ENCODE data around the gene CREB5. TPM values are rescaled to one million over a fixed set of nuclear protein-coding genes. Genes with fewer than 3 reads are reported as not detected.
"Not testable (repeated sequence)": the region's sequence is repeated elsewhere in the genome, so short reads cannot be mapped to it uniquely, and the experiment has no call there.

CREB5 gene
- total RNA-seq, 3 donors from 2014 or later = 17.3 to 19.7 (median 18.0) TPM

GRCh38 chr7:28784171-28784902, 372.0 kb downstream of the CREB5 start:
- Histone ChIP-seq H3K27me3 (no peaks in the 10 kb centered on the region), H3K27ac (no peak overlapping the region), H3K36me3 (no peaks in the 10 kb centered on the region), H3K4me3 (no peak overlapping the region), H3K4me1 (no peaks in the 10 kb centered on the region), H3K9me3 (no peaks in the 10 kb centered on the region)
- DNase-seq (ENCODE audit: low spot score in 2 of 2) = no peak
- TF ChIP-seq POLR2AphosphoS5 (IDR thresholded peaks at IDR 0.05) = no peak
- TF ChIP-seq, protein P1, sequence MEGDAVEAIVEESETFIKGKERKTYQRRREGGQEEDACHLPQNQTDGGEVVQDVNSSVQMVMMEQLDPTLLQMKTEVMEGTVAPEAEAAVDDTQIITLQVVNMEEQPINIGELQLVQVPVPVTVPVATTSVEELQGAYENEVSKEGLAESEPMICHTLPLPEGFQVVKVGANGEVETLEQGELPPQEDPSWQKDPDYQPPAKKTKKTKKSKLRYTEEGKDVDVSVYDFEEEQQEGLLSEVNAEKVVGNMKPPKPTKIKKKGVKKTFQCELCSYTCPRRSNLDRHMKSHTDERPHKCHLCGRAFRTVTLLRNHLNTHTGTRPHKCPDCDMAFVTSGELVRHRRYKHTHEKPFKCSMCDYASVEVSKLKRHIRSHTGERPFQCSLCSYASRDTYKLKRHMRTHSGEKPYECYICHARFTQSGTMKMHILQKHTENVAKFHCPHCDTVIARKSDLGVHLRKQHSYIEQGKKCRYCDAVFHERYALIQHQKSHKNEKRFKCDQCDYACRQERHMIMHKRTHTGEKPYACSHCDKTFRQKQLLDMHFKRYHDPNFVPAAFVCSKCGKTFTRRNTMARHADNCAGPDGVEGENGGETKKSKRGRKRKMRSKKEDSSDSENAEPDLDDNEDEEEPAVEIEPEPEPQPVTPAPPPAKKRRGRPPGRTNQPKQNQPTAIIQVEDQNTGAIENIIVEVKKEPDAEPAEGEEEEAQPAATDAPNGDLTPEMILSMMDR (IDR thresholded peaks at IDR 0.05) = no peak
- TF ChIP-seq POLR2A (IDR thresholded peaks at IDR 0.05) = no peak
- intact Hi-C loops (cut with DNase I; ENCODE audit: low total_unique reads) = no loop called here

DNA sequence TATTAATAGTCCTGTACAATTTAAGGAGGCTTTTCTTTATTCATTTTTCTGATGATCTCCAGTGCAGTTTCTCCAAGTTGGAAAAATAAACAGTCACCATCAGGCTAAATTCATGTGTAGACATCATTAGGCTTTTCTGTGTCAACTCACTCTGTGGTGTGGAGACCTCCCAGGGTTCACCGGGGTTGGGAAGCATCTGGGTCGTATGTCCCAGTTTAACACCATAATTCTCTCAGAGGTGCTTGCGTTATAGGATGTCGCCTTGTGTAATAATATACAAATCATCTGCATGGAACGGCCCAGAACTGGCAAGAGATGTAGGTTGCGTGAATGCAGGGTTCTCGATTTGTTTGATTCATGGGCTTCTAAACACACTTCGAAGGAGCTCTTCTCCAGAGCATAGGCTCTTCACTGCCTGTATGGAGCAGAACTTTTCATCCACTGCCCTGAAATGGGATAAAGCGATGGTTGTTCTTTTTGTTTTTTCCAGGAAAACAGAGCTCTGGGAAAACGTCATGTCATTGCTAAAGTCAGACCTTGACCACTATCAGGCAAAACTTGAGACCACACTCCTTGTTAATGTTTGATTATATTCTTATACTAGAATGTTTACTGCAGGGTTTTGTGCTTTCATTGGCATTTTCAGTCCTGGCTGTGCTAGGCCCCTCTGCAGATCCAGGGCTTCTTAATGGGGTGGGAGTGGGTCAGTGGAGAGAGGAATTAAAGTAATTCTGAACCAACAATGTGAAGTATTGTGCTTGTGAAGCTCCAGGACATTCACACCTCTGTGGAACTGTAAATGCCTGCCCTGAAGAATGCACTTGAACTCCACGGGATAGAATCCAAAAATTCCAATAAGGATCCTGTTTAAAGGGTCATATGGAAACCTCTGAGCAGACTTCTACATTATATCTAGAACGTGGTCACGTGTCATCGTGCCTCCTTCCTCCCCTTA, 373.0 kb downstream of the CREB5 start:
- Histone ChIP-seq H3K4me1 (no peaks in the 10 kb centered on the region), H3K4me3 (no peak overlapping the region), H3K9me3 (no peaks in the 10 kb centered on the region), H3K27me3 (no peaks in the 10 kb centered on the region), H3K27ac (no peak overlapping the region), H3K36me3 (no peaks in the 10 kb centered on the region)
- DNase-seq (ENCODE audit: low spot score in 2 of 2) = no peak
- intact Hi-C loops (cut with DNase I; ENCODE audit: low total_unique reads) = no loop called here
- TF ChIP-seq POLR2AphosphoS5 (IDR thresholded peaks at IDR 0.05) (no peak), POLR2A (IDR thresholded peaks at IDR 0.05) (no peak)
- TF ChIP-seq, protein P1 (IDR thresholded peaks at IDR 0.05) = no peak

DNA sequence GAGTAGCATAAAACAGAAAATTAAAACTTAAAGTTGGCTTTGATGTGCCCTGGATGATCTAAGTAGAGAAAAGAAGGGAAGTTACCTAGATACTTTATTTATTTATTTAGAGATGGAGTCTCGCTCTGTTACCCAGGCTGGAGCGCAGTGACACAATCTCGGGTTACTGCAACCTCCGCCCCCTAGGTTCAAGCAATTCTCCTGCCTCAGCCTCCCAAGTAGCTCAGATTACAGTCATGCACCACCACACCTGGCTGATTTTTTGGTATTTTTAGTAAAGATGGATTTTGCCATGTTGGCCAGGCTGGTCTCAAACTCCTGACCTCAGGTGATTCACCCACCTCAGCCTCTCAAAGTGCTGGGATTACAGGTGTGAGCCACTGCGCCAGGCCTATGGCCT, 373.8 kb downstream of the CREB5 start:
- H3K36me3 ChIP-seq; intact Hi-C loops (cut with DNase I; ENCODE audit: low total_unique reads); H3K4me1 ChIP-seq; H3K27me3 ChIP-seq; DNase-seq (ENCODE audit: low spot score in 2 of 2); H3K27ac ChIP-seq; H3K9me3 ChIP-seq; H3K4me3 ChIP-seq: not testable (repeated sequence)

- Histone ChIP-seq H3K27me3 (no peaks in the 10 kb centered on the region), H3K9me3 (no peaks in the 10 kb centered on the region), H3K4me1 (no peaks in the 10 kb centered on the region), H3K27ac (no peak overlapping the region), H3K4me3 (no peak overlapping the region), H3K36me3 (no peaks in the 10 kb centered on the region)
- DNase-seq (ENCODE audit: low spot score in 2 of 2) = no peak
- no peak for TF ChIP-seq POLR2AphosphoS5 (IDR thresholded peaks at IDR 0.05)
- no peak for TF ChIP-seq POLR2A (IDR thresholded peaks at IDR 0.05)
- TF ChIP-seq, protein P1 (IDR thresholded peaks at IDR 0.05) = no peak
- intact Hi-C loops (cut with DNase I; ENCODE audit: low total_unique reads) = no loop called here
Observed at GRCh38 chr7:28787106-28787505, 374.8 kb downstream of the CREB5 start.

- Histone ChIP-seq H3K4me3 (no peak overlapping the region), H3K36me3 (no peaks in the 10 kb centered on the region), H3K9me3 (no peaks in the 10 kb centered on the region), H3K27me3 (no peaks in the 10 kb centered on the region), H3K4me1 (no peaks in the 10 kb centered on the region), H3K27ac (no peak overlapping the region)
- no peak for DNase-seq (ENCODE audit: low spot score in 2 of 2)
- TF ChIP-seq, protein P1 (IDR thresholded peaks at IDR 0.05) = no peak
- no peak for TF ChIP-seq POLR2AphosphoS5 (IDR thresholded peaks at IDR 0.05)
- TF ChIP-seq POLR2A (IDR thresholded peaks at IDR 0.05) = no peak
- intact Hi-C loops (cut with DNase I; ENCODE audit: low total_unique reads) = no loop called here
Observed at GRCh38 chr7:28790467-28790866, 378.1 kb downstream of the CREB5 start.

Measured in breast epithelium (tissue), 4 donors.